IMR-90 (cell line): ENCODE data around the gene SLX9.

Source experiments
- CEBPB ChIP-seq: IDR thresholded peaks from 2 replicates; pipeline ENCODE4 v1.6.1; 2012; ENCODE audit warnings: low read depth, low read length, improper control_type of control experiment
- RAD21 ChIP-seq: IDR thresholded peaks from 2 replicates; pipeline ENCODE4 v1.6.1; 2012; ENCODE audit warnings: low read length, improper control_type of control experiment
- TF ChIP-seq, protein P1 (sequence below): conservative IDR thresholded peaks from 2 replicates; pipeline ENCODE4 v1.5.1; 2012; ENCODE audit warnings: mild to moderate bottlenecking, low read depth, low read length, improper control_type of control experiment

DNA sequence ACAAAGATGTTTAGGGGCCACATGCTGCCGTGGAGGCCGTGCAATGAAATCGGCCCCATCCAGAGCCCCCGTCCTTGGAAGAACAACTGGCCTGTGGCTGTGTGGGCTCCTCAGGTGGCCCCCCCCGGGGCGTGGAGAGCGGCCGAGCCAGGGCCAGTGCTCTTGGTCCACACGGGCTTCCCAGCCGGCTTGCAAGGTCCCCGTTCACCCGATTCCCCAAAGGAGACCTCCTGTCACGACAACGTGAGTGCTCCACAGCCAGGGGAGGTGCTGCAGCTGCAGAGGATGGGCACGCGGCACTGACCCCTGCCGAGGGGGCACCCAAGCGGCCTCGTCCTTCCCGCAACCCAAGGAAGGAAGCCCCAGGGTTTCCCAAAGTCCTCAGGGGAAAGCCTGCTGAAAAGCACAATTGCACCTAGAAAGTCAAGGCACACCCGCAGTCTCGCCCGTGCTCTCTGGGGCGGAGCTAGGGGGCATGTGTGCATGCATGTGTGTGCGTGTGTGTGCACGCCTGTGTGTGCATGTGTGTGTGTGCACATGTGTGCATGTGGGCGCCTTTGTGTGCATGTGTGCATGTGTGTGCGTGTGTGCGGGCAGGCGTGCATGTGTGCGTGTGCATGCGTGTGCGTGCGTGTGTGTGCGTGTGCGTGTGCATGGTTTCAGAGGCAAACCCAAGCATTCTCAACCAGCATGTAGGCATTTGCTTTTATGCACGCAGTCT, 48.2 kb downstream of the SLX9 start:
- TF ChIP-seq, protein P1, sequence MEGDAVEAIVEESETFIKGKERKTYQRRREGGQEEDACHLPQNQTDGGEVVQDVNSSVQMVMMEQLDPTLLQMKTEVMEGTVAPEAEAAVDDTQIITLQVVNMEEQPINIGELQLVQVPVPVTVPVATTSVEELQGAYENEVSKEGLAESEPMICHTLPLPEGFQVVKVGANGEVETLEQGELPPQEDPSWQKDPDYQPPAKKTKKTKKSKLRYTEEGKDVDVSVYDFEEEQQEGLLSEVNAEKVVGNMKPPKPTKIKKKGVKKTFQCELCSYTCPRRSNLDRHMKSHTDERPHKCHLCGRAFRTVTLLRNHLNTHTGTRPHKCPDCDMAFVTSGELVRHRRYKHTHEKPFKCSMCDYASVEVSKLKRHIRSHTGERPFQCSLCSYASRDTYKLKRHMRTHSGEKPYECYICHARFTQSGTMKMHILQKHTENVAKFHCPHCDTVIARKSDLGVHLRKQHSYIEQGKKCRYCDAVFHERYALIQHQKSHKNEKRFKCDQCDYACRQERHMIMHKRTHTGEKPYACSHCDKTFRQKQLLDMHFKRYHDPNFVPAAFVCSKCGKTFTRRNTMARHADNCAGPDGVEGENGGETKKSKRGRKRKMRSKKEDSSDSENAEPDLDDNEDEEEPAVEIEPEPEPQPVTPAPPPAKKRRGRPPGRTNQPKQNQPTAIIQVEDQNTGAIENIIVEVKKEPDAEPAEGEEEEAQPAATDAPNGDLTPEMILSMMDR, result no peak
- TF ChIP-seq RAD21 (no peak), CEBPB (no peak)
